B cell (primary cell): Measurements from ENCODE around the gene EFCAB14. TPM values are rescaled to one million over a fixed set of nuclear protein-coding genes. Genes with fewer than 3 reads are reported as not detected.

Experiments used
- ATAC-seq: fragments of 200-7000 bp; cut with Tn5 transposase; one replicate; pipeline ENCODE4 v1.10.0; 2021; ENCODE audit warnings: low read depth, mild to moderate bottlenecking, moderate number of reproducible peaks, moderate library complexity
- CTCF ChIA-PET: fragments of 350-600 bp; sonication (Branson Sonifier 250); formaldehyde crosslinking; loops from one replicate; lab custom pipeline; 2021; ENCODE audit warnings: antibody characterized with exemption, inconsistent platforms; lab: Charles Lee
- POLR2A ChIA-PET: fragments of 350-600 bp; sonication (Branson Sonifier 250); formaldehyde crosslinking; loops from one replicate; lab custom pipeline; 2021; ENCODE audit warnings: antibody characterized with exemption; lab: Charles Lee
- DNase-seq: peaks from one replicate; pipeline ENCODE4 v3.0.0; 2013
- H2AFZ ChIP-seq: 2 replicates; pipeline ENCODE4 v1.6.1; 2012; ENCODE audit warnings: mild to moderate bottlenecking, low read depth, low read length; ENCODE audit not compliant: insufficient read depth, poor library complexity, severe bottlenecking
- H3K27ac ChIP-seq, 2 donors: 1 replicate in 1 of 2; 2 replicates in 1 of 2; pipeline ENCODE4 v1.5.1; 2012 to 2013; ENCODE audit warnings: low read length in 2 of 2, mild to moderate bottlenecking in 2 of 2, moderate library complexity in 1 of 2
- H3K27me3 ChIP-seq, 4 experiments: fragments of 200-600 bp in 1 of 4; sonication (generic) in 1 of 4; replicated peaks in 1 of 4; 1 replicate in 2 of 4; 2 replicates in 2 of 4; pipeline versions ENCODE4 v1.6.1 to v1.7.0; 2013 to 2016; ENCODE audit warnings: low read length in 3 of 4, mild to moderate bottlenecking in 2 of 4, mixed read lengths in 1 of 4, moderate library complexity in 1 of 4; ENCODE audit not compliant: insufficient read depth in 4 of 4, control insufficient read depth in 3 of 4; ENCODE audit errors: control extremely low read depth in 1 of 4
- H3K36me3 ChIP-seq, 2 experiments: replicated peaks in 1 of 2; 1 replicate in 1 of 2; 2 replicates in 1 of 2; pipeline versions ENCODE4 v1.6.1 to v1.7.1; 2013; ENCODE audit warnings: low read length in 1 of 2; ENCODE audit not compliant: insufficient read depth in 2 of 2, control insufficient read depth in 1 of 2; ENCODE audit errors: control extremely low read depth in 1 of 2, extremely low read depth in 1 of 2
- H3K4me1 ChIP-seq, 2 donors: fragments of 200-600 bp in 1 of 2; sonication (generic) in 1 of 2; 1 replicate in 1 of 2; 2 replicates in 1 of 2; pipeline versions ENCODE4 v1.5.1 to v1.6.1; 2013 to 2017; ENCODE audit warnings: low read length in 2 of 2; ENCODE audit not compliant: control insufficient read depth in 2 of 2, insufficient read depth in 2 of 2
- H3K4me2 ChIP-seq: replicated peaks from 2 replicates; pipeline ENCODE3; 2012; ENCODE audit warnings: mild to moderate bottlenecking, low read depth, low read length; ENCODE audit not compliant: poor library complexity, severe bottlenecking
- H3K4me3 ChIP-seq, 5 experiments: fragments of 200-600 bp in 1 of 5; sonication (generic) in 1 of 5; 1 replicate in 3 of 5; 2 replicates in 2 of 5; pipeline versions ENCODE4 v1.5.1 to v1.7.0; 2011 to 2016; ENCODE audit warnings: low read length in 4 of 5, mild to moderate bottlenecking in 4 of 5, low read depth in 2 of 5, control low read depth in 1 of 5, moderate library complexity in 1 of 5; ENCODE audit not compliant: insufficient read depth in 1 of 5; ENCODE audit errors: control extremely low read depth in 1 of 5, extremely low read depth in 1 of 5
- H3K79me2 ChIP-seq: fragments of 200-600 bp; sonication (generic); one replicate; pipeline ENCODE4 v1.6.0; 2016; ENCODE audit warnings: low read length; ENCODE audit not compliant: control insufficient read depth, insufficient read depth
- H3K9ac ChIP-seq: fragments of 200-600 bp; sonication (generic); 2 replicates; pipeline ENCODE4 v1.6.1; 2017; ENCODE audit warnings: mild to moderate bottlenecking, low read length, moderate library complexity
- H3K9me3 ChIP-seq, 3 donors: one replicate each; pipeline versions ENCODE4 v1.6.1 to v1.7.1; 2013; ENCODE audit warnings: low read length in 2 of 3; ENCODE audit not compliant: control insufficient read depth in 2 of 3, insufficient read depth in 1 of 3; ENCODE audit errors: control extremely low read depth in 1 of 3
- H4K20me1 ChIP-seq: 2 replicates; pipeline ENCODE4 v1.6.0; 2012; ENCODE audit warnings: mild to moderate bottlenecking, low read length; ENCODE audit not compliant: insufficient read depth, control insufficient read depth, poor library complexity, severe bottlenecking
- H3K27ac Mint-ChIP-seq: one replicate; pipeline ENCODE4 v1.8.0; 2021; ENCODE audit warnings: mixed read lengths
- H3K27me3 Mint-ChIP-seq: one replicate; pipeline ENCODE4 v1.8.0; 2021; ENCODE audit warnings: mixed read lengths
- H3K4me1 Mint-ChIP-seq: one replicate; pipeline ENCODE4 v1.8.0; 2021; ENCODE audit warnings: mixed read lengths
- H3K4me3 Mint-ChIP-seq: one replicate; pipeline ENCODE4 v1.8.0; 2021; ENCODE audit warnings: mixed read lengths
- H3K9me3 Mint-ChIP-seq: one replicate; pipeline ENCODE4 v1.8.0; 2022; ENCODE audit warnings: mixed read lengths; ENCODE audit not compliant: insufficient read depth
- EZH2 ChIP-seq: IDR thresholded peaks from 2 replicates; pipeline ENCODE4 v1.6.1; 2012; ENCODE audit warnings: borderline replicate concordance, low read depth, mild to moderate bottlenecking, moderate library complexity, low read length; ENCODE audit not compliant: insufficient read depth, poor library complexity, severe bottlenecking
- WGBS: methylation state at CpG from one replicate; pipeline ENCODE4 v1.1.5; 2013; ENCODE audit warnings: missing lambda C conversion rate; ENCODE audit not compliant: insufficient coverage; 5-methylcytosine and 5-hydroxymethylcytosine counted together
- intact Hi-C: fragments of 100-400 bp; cut with micrococcal nuclease; formaldehyde crosslinking; loops from one replicate; pipeline ENCODE4 v1.10.0; 2022
- polyA plus RNA-seq: library from polyadenylated mRNA; depleted of rRNA; stranded (reverse); fragments of >200 nt; gene quantifications from 2 replicates; pipeline ENCODE4 v1.2.3, GENCODE V29; 2012
- total RNA-seq, 2 donors: library from RNA; stranded (reverse); fragments of 120-200 nt in 1 of 2; gene quantifications; 1 replicate in 1 of 2; 2 replicates in 1 of 2; pipeline versions ENCODE4 v1.2.3 to v1.2.4, GENCODE V29; 2013 to 2022
- TF ChIP-seq, protein P1 (sequence below): fragments of 200-600 bp; IDR thresholded peaks from one replicate; pipeline ENCODE4 v1.8.0; 2022; ENCODE audit warnings: antibody characterized with exemption, mild to moderate bottlenecking

Gene EFCAB14
- total and polyA plus RNA-seq, 2 donors (not counting 1 experiment from before 2014, with no cell fraction given), result 22.8 to 98.8 TPM

- no peak overlapping the region for H3K27ac Mint-ChIP-seq
- POLR2A ChIA-PET, result no interaction called here
- CTCF ChIA-PET, result no interaction called here
Observed at GRCh38 chr1:46691997-46692790, 26.7 kb downstream of the EFCAB14 start.

GRCh38 chr1:46690931-46691421 lies 27.9 kb downstream of the EFCAB14 start:
- Histone ChIP-seq H3K36me3 (peaks cover 7 to 86% of the 10 kb centered on the region in 2 experiments), H3K79me2 (peaks cover 3% of the 10 kb centered on the region), H3K4me1 (no peaks in the 10 kb centered on the region), H4K20me1 (peaks cover 19% of the 10 kb centered on the region), H3K27ac (no peak overlapping the region), H2AFZ (no peak overlapping the region), H3K4me2 (no peak overlapping the region), H3K4me3 (no peak overlapping the region), H3K9me3 (peaks cover 0 to 1% (median 0%) of the 10 kb centered on the region in 3 donors), H3K9ac (no peak overlapping the region), H3K27me3 (no peaks in the 10 kb centered on the region)
- ChIA-PET CTCF (no interaction called here), POLR2A (no interaction called here)
- TF ChIP-seq EZH2, result no peak
- TF ChIP-seq, protein P1, sequence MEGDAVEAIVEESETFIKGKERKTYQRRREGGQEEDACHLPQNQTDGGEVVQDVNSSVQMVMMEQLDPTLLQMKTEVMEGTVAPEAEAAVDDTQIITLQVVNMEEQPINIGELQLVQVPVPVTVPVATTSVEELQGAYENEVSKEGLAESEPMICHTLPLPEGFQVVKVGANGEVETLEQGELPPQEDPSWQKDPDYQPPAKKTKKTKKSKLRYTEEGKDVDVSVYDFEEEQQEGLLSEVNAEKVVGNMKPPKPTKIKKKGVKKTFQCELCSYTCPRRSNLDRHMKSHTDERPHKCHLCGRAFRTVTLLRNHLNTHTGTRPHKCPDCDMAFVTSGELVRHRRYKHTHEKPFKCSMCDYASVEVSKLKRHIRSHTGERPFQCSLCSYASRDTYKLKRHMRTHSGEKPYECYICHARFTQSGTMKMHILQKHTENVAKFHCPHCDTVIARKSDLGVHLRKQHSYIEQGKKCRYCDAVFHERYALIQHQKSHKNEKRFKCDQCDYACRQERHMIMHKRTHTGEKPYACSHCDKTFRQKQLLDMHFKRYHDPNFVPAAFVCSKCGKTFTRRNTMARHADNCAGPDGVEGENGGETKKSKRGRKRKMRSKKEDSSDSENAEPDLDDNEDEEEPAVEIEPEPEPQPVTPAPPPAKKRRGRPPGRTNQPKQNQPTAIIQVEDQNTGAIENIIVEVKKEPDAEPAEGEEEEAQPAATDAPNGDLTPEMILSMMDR, result no peak
- H3K27me3 Mint-ChIP-seq, result no peaks in the 10 kb centered on the region
- no peaks in the 10 kb centered on the region for H3K4me1 Mint-ChIP-seq
- intact Hi-C loops, result no loop called here
- DNase-seq, result no peak
- WGBS, result 100% methylated on average over 1 of the region's 2 CpGs
- H3K4me3 Mint-ChIP-seq, result no peak overlapping the region
- H3K9me3 Mint-ChIP-seq, result no peaks in the 10 kb centered on the region
- ATAC-seq, result no peak
- no peak overlapping the region for H3K27ac Mint-ChIP-seq

More at GRCh38 chr1:46691997-46692790, 26.7 kb downstream of the EFCAB14 start:
- no peak overlapping the region for H3K4me3 Mint-ChIP-seq
- H3K9me3 ChIP-seq, result peaks cover 0 to 1% (median 0%) of the 10 kb centered on the region in 3 donors
- no peaks in the 10 kb centered on the region for H3K4me1 ChIP-seq
- TF ChIP-seq, protein P1, result no peak
- H4K20me1 ChIP-seq, result peaks cover 19% of the 10 kb centered on the region
- no peak overlapping the region for H3K4me2 ChIP-seq
- H3K36me3 ChIP-seq, result peaks cover 7 to 84% of the 10 kb centered on the region in 2 experiments
- ATAC-seq (no peak), DNase-seq (no peak)
- H3K9me3 Mint-ChIP-seq, result no peaks in the 10 kb centered on the region
- H3K4me3 ChIP-seq, result no peak overlapping the region
- no peaks in the 10 kb centered on the region for H3K27me3 ChIP-seq
- H3K4me1 Mint-ChIP-seq, result no peaks in the 10 kb centered on the region
- H3K9ac ChIP-seq, result no peak overlapping the region
- WGBS, result no CpG with 5 or more reads among the region's 6 CpGs
- no peaks in the 10 kb centered on the region for H3K27me3 Mint-ChIP-seq
- no peak overlapping the region for H3K27ac ChIP-seq
- intact Hi-C loops, result no loop called here
- H3K79me2 ChIP-seq, result peaks cover 4% of the 10 kb centered on the region
- H2AFZ ChIP-seq, result no peak overlapping the region
